KOPT-K1 (cell line): ENCODE data around the gene GLB1L.

Experiments
- H3K27ac ChIP-seq: fragments of 200-600 bp; sonication (generic); 2 replicates; pipeline ENCODE4 v1.5.1; 2016; ENCODE audit warnings: antibody characterized with exemption, mild to moderate bottlenecking, low read depth, low read length; ENCODE audit not compliant: poor library complexity, severe bottlenecking
- H3K36me3 ChIP-seq: fragments of 200-600 bp; sonication (generic); 2 replicates; pipeline ENCODE4 v1.5.1; 2017; ENCODE audit warnings: antibody characterized with exemption, mild to moderate bottlenecking, low read length, moderate library complexity; ENCODE audit not compliant: insufficient read depth
- H3K9me3 ChIP-seq: fragments of 200-600 bp; sonication (generic); 2 replicates; pipeline ENCODE4 v1.5.1; 2017; ENCODE audit warnings: antibody characterized with exemption, low read length, mild to moderate bottlenecking; ENCODE audit not compliant: insufficient read depth, poor library complexity, severe bottlenecking

The GLB1L gene

GRCh38 chr2:219251656-219252055 is 6.4 kb upstream of the GLB1L start:
- H3K36me3 ChIP-seq = no peaks in the 10 kb centered on the region
- no peak overlapping the region for H3K27ac ChIP-seq
- no peaks in the 10 kb centered on the region for H3K9me3 ChIP-seq

GRCh38 chr2:219250049-219250781 is 5.0 kb upstream of the GLB1L start:
- no peak overlapping the region for H3K27ac ChIP-seq
- H3K36me3 ChIP-seq = no peaks in the 10 kb centered on the region
- H3K9me3 ChIP-seq = no peaks in the 10 kb centered on the region

- H3K36me3 ChIP-seq = no peaks in the 10 kb centered on the region
- H3K9me3 ChIP-seq = no peaks in the 10 kb centered on the region
- no peak overlapping the region for H3K27ac ChIP-seq
Observed at GRCh38 chr2:219249203-219249980, 4.1 kb upstream of the GLB1L start.

DNA sequence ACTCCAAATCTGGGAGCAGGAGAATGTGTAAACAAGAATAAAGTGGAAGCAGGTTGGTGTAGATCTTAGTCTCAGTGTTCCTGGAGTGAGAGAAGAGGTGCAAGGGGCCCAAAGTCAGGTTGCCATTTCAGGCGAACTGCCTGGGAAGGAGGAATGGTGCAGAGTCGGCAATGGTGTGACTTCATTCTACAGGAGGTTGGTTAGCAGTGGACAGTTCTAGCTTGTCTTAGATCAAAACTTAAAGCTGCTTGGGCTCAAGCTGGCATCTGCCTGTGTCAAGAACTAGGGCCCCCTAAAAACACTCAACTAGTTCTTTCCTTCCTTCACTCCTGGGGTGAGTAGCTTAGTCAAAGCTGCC is 3.6 kb upstream of the GLB1L start:
- H3K36me3 ChIP-seq = no peaks in the 10 kb centered on the region
- no peaks in the 10 kb centered on the region for H3K9me3 ChIP-seq
- H3K27ac ChIP-seq = no peak overlapping the region

GRCh38 chr2:219247678-219248642 is 2.7 kb upstream of the GLB1L start:
- no peaks in the 10 kb centered on the region for H3K9me3 ChIP-seq
- peak overlapping the region; percentile 12 for H3K27ac ChIP-seq
- no peaks in the 10 kb centered on the region for H3K36me3 ChIP-seq

- Histone ChIP-seq H3K9me3 (no peaks in the 10 kb centered on the region), H3K36me3 (no peaks in the 10 kb centered on the region), H3K27ac (no peak overlapping the region)
Observed at GRCh38 chr2:219246559-219246958, 1.3 kb upstream of the GLB1L start.

DNA sequence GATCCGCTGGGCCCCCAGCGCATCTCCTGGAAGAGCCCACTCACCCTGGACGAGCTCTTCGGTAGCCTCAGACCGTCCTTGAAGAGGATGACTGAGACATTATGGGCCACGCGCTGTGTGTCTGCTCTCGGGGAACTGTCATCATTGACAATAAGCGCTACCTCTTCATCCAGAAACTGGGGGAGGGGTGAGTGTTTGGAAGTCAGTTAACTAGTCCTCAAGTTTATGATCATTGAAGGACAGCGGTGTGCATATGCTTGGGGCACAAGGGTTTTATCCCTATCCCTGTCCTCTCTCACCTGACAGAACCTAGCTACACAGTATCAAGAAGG is 621 bp upstream of the GLB1L start:
- Histone ChIP-seq H3K36me3 (no peaks in the 10 kb centered on the region), H3K27ac (peak overlapping the region; percentile 88), H3K9me3 (no peaks in the 10 kb centered on the region)

DNA sequence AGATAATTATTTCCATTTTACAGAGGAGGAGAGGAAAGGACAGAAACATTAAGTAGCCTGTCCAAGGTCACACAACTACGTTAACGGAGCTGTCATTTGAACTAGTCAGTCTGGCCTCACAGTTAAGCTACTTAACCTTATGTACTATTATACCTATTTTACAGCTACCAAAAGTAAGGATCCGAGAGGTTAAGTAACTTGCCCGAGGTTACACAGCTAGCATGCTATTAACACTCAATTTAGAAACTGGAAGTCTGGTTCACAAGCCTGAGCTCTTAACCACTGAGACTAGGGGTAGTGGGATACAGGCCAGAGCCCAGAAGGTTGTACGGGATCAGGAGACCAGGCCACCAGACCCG is 476 bp downstream of the GLB1L start:
- Histone ChIP-seq H3K36me3 (no peaks in the 10 kb centered on the region), H3K27ac (peak overlapping the region; percentile 88)

DNA sequence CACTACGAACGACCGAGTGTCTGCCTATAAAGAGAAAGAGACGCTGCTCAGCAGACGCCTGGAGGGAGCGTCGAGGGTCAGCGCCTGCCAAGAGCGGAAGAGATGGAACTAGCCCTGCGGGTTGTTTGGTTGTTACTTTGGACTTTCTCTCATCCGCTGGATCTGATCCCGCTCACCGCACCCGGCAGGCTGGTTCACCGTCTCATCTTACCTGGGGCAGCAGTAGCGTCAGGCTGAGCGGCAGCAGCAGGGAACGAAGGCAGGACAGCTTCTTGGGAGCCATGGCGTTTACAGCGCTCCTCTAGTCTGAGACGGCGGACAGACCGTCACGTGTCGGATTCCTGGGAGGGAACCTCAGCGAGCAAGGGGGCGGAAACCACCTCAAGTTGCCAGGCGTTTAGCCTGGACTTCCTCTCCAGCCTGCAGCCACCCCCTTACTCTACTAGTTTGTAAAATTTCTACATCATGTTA is 1.9 kb downstream of the GLB1L start:
- Histone ChIP-seq H3K36me3 (peaks cover 6% of the 10 kb centered on the region; the same call in 1 of the 2 replicates), H3K27ac (no peak overlapping the region), H3K9me3 (no peaks in the 10 kb centered on the region)

More for the DNA sequence above, 476 bp downstream of the GLB1L start:
- no peaks in the 10 kb centered on the region for H3K9me3 ChIP-seq

- Histone ChIP-seq H3K36me3 (peaks cover 74% of the 10 kb centered on the region), H3K27ac (no peak overlapping the region)
Observed at GRCh38 chr2:219234331-219234730, 10.9 kb downstream of the GLB1L start.

GRCh38 chr2:219230059-219230540 is 15.1 kb downstream of the GLB1L start:
- H3K36me3 ChIP-seq = peaks cover 55% of the 10 kb centered on the region
- H3K27ac ChIP-seq = peak overlapping the region; percentile 80
- H3K9me3 ChIP-seq = no peaks in the 10 kb centered on the region

More at GRCh38 chr2:219234331-219234730, 10.9 kb downstream of the GLB1L start:
- H3K9me3 ChIP-seq = no peaks in the 10 kb centered on the region

- Histone ChIP-seq H3K27ac (peak within 1 kb of the TSS; percentile 80), H3K9me3 (no peaks in the 10 kb centered on the region), H3K36me3 (peaks cover 55% of the 10 kb centered on the region)
Observed at GRCh38 chr2:219229305-219230058, 15.8 kb downstream of the GLB1L start, which contains the start of the genes ANKZF1 and ATG9A. ANKZF1 (plus strand) TSS chr2:219229806; CDS start chr2:219230258, 452 bp downstream. ATG9A (minus strand) TSS chr2:219229636; CDS start chr2:219228024, 1,612 bp downstream.

- peak overlapping the region; percentile 80 for H3K27ac ChIP-seq
- peaks cover 55% of the 10 kb centered on the region for H3K36me3 ChIP-seq
Observed at GRCh38 chr2:219228911-219229304, 16.3 kb downstream of the GLB1L start.

More at GRCh38 chr2:219228911-219229304, 16.3 kb downstream of the GLB1L start:
- no peaks in the 10 kb centered on the region for H3K9me3 ChIP-seq
